HPDE6-E6E7 (cell line): ENCODE data around the gene SLC37A3.
"Not testable (repeated sequence)": the region's sequence is repeated elsewhere in the genome, so short reads cannot be mapped to it uniquely, and the experiment has no call there.

Source experiments
- DNase-seq: peaks from one replicate; pipeline ENCODE4 v3.0.0; 2011; ENCODE audit warnings: missing footprints; ENCODE audit errors: extremely low spot score

Gene SLC37A3

DNA sequence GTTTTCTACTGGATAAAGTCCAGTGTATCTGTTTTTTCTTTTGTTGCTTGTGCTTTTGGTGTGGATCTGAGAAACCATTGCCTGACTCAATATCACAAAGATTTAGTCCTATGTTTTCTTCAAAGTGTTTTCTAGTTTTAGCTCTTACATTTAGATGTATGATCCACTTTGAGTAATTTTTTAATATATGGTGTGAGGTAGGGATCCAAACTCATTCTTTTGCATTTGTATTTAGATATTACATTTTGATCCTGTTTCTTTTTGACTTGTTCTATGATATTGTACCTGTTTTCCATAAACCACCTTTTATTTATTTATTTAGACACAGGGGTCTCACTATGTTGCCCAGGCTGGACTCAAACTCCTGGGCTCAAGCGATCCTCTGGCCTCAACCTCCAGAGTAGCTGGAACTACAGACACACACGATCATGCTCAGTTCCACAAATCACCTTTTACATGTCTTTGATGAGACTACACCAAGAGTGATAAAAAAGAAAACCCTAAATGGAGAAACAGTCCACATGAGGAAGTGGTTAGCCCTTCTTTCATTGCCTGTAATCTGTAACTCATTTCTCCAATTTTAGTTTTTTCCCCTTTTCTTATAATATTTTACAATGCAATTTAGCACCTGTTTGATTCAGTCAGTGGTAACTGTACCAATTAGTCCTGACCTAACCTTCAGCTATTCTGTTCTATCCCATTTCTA is 86.0 kb downstream of the SLC37A3 start:
- no peak for DNase-seq

DNA sequence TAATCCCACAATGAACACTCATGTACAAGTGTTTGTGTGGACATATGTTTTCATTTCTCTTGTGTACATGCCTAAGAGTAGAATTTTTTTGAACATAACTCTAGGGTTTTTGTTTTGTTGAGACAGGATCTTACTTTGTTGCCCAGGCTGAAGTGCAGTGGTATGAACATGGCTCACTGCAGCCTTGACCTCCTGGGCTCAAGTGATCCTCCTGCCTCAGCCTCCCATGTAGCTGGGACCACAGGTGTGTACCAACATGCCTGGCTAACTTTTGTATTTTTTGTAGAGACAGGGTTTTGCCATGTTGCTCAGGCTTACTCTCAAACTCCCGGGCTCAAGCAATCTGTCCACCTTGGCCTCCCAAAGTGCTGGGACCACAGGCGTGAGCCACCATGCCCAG is 87.2 kb downstream of the SLC37A3 start:
- DNase-seq: not testable (repeated sequence)

DNA sequence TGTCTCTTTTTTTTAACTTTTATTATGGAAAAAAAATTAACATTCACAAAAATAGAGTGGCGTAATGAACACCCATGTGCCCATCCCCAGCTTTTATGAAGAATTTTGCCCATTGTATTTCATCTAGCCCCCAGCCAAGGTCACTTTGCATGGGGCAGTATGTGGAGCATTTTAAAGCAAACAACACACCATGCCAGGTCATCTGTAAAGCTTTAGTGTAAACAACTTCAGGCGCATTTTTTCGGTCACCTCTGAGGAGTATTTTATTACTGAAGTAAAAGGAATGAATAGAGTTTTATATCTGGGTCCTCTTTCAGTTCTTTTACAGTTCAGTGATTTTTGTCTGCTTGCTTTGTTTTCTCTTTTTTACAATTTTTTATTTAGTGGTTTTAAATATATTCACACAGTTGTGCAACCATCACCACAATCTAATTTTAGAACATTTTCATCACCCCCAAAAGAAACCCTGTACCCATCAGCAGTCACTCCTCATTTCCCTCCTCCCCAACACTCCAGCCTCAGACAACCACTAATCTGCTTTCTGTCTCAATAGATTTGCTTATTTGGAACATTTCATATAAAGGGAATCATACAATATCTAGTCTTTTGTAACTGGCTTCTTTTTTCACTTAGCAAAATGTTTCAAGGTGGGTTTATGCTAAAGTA is 87.9 kb downstream of the SLC37A3 start:
- DNase-seq: no peak

DNA sequence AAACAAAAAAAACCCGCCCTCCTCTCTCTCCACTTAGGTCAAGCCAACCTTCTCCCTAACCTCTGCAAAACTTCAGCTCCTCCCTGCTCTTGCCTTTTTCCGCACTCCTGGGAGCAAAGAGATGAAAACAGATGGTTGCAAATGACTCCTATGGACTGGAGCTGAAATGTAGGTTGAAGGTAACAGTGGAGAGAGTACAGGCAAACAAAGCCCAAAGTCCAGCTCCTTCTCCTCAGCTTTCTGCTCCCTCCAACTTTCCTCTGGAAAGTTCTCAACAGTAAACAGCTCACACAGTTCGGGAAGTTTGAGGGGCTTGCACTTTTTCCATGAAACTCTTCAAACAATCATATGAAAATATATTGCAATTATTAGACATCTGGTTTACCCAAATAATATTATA is 90.3 kb downstream of the SLC37A3 start:
- DNase-seq: no peak

DNA sequence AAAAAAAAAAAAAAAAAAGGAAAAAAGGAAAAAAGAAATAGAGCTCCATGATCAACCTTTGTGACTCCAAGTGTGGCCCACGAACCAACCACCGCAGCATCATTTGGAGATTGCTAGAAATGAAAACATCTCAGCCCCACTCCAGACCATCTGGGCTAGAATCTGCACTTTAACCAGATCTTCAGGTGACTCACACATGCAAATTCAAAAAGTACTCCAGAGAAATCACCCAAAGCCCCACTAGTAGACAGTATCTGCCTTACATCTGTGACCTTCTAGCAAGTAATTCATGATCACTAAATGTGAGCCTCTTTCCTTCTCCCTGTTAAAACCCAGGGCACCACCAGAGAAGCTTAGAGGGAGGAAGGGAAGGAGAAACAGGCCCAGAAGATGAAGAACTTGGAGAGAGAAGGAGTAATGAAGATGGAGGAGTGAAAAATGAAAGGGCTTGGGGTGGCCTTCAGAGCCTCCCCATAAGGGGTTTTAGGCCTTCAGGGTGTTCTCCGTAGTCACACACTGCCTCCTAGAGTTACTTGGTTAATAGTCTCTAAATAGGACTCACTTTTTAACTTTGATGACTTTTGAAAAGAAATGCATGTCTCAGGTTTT is 94.0 kb downstream of the SLC37A3 start:
- no peak for DNase-seq

DNA sequence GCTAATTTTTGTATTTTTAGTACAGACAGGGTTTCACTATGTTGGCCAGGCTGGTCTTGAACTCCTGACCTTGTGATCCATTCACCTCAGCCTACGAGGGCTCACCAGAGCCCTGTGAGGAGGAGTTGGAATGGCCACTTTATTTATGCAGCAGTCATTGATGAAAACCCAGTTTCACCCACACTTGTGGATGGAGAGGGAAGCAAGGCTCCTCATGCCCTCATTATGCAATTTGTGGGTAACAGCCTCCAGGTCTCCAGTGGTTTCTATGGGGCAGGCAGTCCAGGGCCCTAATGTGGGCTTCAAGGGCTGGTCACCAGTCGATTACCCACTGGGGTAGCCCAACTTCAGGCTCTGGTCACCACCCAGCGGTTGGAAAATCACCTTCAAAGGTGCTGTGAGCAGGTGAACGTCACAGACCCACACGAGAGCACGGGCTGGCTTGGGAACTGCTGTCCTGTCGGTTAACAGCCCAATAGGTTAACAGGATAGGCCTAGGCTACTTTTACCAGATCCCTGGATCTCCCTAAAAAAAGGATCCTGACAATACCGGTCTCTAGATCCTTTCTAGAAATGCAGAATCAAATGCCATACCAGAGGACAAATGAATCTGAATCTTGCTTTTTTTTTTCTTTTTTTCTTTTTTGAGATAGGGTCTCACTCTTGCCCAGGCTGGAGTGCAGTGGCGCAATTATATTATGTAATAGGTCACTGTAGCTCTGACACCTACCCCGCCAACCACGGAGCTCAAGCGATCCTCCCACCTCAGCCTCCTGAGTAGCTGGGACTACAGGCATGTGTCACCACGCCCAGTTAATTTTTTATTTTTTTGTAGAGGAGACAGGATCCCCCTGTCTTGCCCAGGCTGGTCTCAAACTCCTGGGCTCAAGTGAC is 97.8 kb downstream of the SLC37A3 start:
- DNase-seq: no peak

DNA sequence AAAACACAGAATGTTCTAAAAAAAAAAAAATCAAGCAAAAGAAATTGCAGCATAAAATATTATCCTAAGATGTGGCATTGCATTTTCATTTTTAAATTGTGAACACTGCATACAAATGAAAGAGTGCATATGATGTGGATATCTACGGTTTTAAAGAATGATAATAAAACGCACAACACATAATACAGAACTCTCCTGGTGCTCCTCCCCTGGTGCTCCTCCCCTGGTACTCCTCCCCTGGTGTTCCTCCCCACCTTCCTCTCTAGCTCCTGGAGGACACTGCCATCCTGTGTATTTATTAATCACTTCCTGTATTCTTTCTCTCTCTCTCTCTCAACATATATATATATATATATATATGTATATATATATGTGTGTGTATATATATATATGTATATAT is 100.1 kb downstream of the SLC37A3 start:
- no peak for DNase-seq

DNA sequence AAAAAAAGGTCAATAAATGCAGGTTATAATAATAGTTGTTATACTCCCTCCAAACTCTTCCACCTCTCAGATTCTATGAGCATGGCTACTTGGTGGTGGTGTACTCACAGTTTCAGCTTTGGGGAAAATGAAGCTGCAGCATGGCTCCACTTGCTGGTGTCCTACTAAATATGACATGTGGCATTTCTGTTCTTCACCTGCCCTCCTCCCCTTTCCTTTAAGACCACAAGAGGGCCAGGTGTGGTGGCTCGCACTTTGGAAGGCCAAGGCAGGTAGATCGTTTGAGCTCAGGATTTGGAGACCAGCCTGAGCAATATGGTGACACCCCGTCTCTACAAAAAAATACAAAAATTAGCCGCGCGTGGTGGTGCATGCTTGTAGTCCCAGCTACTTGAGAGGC is 101.1 kb downstream of the SLC37A3 start:
- DNase-seq: no peak

DNA sequence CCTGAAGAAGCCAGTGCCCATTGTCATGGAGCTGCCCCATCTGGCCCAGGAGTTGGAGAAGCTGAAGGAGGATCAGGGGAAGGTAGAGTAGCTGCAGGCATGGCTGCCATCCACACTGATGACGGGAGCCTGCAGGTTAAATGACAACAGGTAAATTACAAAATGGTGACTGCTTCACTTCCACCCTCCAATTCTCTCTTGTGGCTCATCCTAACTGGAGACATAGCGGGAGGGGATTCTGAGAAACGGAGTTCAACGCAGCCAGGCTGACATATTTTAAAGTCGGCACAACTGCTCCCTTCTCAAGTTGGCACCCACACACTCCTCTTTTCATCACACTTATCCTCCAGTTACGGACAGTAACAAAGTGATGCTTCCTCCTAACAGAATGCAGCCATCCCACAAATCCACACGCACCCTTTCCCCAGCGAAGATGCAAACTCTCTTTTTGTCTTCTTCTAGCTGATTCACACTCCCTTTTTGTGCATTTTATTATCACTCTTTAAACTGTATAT is 103.0 kb downstream of the SLC37A3 start:
- no peak for DNase-seq

DNA sequence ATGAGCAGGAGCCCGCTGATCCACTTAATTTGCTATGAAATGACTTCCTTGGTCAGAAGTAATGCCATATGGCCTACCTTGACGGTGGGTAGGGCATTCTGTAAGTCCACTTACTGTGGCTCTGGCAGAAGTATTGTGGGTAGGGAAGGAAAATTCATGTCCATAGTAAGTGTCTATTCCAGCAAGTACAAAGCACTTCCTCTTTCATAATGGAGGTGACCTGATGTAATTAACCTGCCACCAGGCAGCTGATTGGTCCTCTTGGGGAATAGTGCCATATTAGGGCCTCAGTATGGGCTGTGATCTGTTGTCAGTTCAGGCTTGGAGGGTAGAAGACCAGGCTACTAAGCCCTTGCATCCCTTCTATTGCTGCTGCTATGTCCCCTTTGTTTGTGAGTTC is 103.9 kb downstream of the SLC37A3 start:
- DNase-seq: no peak

DNA sequence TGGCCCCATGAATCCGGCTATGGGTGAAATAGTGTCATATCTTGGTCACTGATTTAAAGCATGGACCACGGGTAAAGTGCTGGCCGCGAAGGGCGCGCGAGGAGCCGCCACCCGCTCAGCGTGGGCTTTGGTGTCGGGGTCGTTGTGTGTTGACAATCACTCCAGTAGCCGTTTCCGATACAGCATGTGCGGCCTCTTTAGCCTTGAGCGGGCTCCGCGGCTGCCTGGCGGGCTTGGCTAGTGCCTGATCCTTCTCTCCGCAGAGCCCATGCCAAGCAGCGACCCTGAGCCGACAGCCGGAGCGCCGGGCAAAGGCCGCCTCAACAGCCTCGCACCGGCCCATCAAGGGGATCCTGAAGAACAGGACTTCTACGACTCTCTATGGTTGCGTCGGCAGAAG is 105.9 kb downstream of the SLC37A3 start:
- DNase-seq: no peak

DNA sequence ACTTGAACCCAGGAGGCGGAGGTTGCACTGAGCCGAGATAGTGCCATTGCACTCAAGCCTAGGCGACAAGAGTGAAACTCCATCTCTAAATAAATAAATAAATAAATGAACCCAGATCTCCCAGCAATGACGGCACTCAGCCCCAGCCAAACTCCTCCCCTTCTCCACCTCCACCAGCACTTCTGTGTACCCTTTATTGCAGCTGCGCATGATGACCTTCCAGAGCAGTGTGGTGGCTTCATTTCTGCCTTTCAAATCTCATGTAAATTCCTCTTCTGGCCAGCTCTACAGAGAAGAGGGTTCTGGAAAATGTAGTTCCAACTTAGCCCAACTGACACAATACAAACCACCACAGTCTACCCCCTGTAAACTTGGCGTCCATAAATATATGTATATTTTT is 108.5 kb downstream of the SLC37A3 start:
- no peak for DNase-seq

DNA sequence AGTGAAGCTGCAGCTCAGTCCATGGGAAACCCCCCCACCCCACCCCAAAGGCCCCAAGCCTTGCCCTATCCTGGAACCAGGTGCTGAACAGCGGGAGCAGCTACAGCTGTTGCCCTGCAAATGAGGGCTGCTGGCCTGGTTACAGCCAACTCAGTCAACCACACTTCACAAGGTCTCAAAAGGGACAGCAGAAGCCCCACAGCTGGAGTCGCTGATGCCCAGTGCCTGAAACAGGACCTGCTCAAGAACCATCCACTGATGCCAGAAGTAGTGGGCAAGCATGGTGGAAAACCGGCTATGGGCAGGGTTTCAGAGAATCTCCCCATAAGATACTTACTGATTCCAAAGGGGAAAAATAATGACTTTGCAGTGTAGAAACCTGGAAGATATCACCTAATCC is 110.3 kb downstream of the SLC37A3 start:
- no peak for DNase-seq

DNA sequence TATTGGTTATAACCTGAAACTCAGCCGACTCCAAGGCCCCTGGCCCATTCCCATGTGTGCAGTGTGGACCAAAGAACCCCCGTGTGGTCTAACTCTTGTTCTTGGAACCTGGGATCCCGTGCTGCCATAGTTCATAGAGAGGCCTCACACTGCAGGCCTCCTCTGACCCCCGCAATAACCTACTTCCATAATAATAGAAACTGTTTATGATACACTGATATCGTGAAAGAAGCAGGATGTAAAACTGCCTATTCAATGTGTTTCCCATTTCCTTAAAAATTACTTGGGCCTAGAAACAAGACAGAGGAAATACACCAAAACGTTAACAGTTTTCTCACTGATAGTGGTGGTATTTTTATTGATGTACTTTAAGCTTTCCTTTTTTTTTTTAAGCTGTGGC is 112.4 kb downstream of the SLC37A3 start:
- no peak for DNase-seq

DNA sequence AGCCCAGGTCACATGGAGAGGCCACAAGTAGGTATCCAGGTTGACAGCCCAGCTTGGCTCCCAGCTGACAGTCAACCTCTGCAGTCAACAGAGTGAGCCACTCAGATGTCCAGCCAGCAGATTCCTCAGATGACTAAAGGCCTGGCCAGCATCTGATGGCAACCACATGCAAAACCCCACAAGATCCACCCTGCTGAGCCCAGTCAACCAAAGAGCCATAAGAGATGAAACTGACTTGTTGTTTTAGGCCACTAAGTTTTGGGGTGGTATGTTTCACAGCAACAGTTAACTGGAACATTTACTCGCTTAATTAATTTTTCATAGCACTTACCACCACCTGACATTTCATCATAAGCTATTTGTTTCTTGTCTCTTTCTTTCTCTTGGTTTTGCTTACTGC is 114.3 kb downstream of the SLC37A3 start:
- no peak for DNase-seq
